Measurements from ENCODE around the gene VTCN1. TPM values are rescaled to one million over a fixed set of nuclear protein-coding genes. Genes with fewer than 3 reads are reported as not detected.

Gene VTCN1
- total RNA-seq, 1 donor from 2014 or later = not detected

DNA sequence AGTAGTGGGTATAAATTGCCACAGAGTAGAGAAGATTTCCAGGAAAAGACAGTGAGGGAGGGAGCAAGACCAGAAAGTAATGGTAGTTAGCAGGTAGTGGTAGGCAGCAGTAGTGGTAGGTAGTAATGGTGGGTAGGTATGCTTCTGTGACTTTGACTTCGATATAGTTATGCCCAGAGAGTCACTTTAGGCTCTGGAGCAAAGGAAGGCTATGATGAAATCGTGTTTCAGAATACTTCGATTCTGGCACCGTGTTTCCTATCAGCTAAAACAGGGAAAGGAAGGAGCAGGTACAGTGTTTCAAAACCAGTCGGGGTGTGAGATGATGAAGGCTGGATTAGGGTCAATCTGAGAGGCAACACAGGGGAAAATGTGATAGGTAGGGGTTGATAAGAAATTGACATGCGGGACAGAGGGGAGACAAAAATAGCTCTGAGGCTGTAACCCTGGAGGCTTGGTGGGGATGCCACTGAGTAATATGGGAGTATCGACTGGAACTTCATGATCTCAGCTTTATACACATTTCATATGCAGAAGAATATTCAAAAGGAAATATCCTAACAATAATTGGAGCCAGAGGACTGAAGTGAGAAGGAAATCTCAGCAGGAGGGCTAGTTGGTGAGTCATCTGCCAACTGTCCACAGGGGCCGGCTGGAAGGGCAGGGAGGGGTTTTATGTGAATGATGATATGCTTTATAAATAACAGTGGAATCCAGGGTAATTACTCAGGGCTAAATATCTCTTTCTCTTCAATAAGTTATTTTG lies 64.0 kb downstream of the VTCN1 start:
- H3K9me3 ChIP-seq (replicated peaks) = peaks cover 3% of the 10 kb centered on the region
- intact Hi-C loops (cut with micrococcal nuclease) = no loop called here
- peak overlapping the region; percentile 38 for H3K4me3 ChIP-seq
- TF ChIP-seq, protein P1, sequence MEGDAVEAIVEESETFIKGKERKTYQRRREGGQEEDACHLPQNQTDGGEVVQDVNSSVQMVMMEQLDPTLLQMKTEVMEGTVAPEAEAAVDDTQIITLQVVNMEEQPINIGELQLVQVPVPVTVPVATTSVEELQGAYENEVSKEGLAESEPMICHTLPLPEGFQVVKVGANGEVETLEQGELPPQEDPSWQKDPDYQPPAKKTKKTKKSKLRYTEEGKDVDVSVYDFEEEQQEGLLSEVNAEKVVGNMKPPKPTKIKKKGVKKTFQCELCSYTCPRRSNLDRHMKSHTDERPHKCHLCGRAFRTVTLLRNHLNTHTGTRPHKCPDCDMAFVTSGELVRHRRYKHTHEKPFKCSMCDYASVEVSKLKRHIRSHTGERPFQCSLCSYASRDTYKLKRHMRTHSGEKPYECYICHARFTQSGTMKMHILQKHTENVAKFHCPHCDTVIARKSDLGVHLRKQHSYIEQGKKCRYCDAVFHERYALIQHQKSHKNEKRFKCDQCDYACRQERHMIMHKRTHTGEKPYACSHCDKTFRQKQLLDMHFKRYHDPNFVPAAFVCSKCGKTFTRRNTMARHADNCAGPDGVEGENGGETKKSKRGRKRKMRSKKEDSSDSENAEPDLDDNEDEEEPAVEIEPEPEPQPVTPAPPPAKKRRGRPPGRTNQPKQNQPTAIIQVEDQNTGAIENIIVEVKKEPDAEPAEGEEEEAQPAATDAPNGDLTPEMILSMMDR (IDR thresholded peaks at IDR 0.05; ENCODE audit: borderline replicate concordance) = no peak
- no peak for DNase-seq
- peaks cover 6% of the 10 kb centered on the region for H3K27me3 ChIP-seq (ENCODE audit: low read depth)
- no peaks in the 10 kb centered on the region for H3K36me3 ChIP-seq
- no peak overlapping the region for H3K27ac ChIP-seq (replicated peaks)
- peaks cover 21% of the 10 kb centered on the region for H3K4me1 ChIP-seq

DNA sequence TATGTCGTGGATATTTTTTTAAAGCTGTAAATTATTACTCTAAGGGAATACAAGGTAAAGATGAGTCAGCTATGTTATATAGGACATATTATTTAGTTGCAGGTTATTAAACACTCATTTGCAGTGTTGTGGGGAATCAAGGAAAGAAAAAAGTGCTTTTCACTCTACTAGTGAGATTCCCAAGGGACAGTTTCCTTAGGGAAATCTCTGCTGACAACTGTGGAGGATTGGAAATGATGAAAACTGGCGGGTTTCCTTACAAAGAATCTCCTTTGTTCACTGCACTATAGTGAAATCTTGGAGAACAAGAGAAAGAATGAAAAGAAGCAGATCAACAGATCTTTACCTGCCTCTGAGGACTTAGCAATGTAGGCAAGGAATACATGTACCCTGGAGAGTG lies 64.7 kb downstream of the VTCN1 start:
- Histone ChIP-seq H3K4me1 (peaks cover 21% of the 10 kb centered on the region), H3K4me3 (no peak overlapping the region), H3K27ac (replicated peaks) (no peak overlapping the region), H3K36me3 (no peaks in the 10 kb centered on the region), H3K9me3 (replicated peaks) (no peaks in the 10 kb centered on the region), H3K27me3 (ENCODE audit: low read depth) (peaks cover 6% of the 10 kb centered on the region)
- TF ChIP-seq, protein P1 (IDR thresholded peaks at IDR 0.05; ENCODE audit: borderline replicate concordance) = no peak
- intact Hi-C loops (cut with micrococcal nuclease) = no loop called here
- no peak for DNase-seq

DNA sequence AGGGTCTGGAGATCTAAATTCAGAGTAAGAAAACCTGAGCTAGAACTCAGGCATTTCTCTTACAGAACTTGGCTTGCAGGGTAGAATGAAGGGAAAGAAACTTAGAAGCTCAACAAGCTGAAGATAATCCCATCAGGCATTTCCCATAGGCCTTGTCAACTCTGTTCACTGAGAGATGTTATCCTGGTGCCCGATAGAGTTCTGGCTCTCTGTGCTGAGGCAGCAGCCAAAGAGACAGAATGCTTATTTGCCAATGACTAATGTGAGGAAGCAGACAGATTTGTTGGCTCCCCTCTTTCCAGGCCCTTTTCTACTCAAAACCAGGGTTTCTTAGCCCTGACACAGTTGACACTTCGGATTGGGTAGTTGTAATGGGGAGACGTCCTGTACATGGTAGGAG lies 66.9 kb downstream of the VTCN1 start:
- Histone ChIP-seq H3K36me3 (no peaks in the 10 kb centered on the region), H3K27me3 (ENCODE audit: low read depth) (peaks cover 6% of the 10 kb centered on the region), H3K9me3 (replicated peaks) (no peaks in the 10 kb centered on the region), H3K4me3 (no peak overlapping the region), H3K27ac (replicated peaks) (no peak overlapping the region), H3K4me1 (peaks cover 21% of the 10 kb centered on the region)
- intact Hi-C loops (cut with micrococcal nuclease) = no loop called here
- TF ChIP-seq, protein P1 (IDR thresholded peaks at IDR 0.05; ENCODE audit: borderline replicate concordance) = no peak
- no peak for DNase-seq

DNA sequence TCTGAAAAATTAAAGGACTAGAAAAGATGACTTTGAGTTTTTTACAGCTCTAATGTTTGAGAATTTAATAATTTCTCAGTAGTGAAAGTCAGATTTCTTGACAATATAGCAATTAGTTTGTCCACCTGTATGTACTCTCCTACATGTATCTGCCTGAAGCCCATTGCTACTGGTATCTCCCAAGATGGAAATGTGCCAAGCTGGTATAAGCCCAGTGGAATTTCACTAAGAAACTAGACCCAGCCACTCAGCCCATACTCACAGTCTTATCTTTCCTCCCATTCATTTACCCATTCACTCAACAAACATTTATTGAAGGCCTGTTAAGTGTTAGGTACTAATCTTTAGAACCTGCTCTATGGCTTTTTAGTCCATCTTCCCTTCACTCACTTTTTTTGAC lies 67.6 kb downstream of the VTCN1 start:
- no peaks in the 10 kb centered on the region for H3K9me3 ChIP-seq (replicated peaks)
- DNase-seq = no peak
- peaks cover 6% of the 10 kb centered on the region for H3K27me3 ChIP-seq (ENCODE audit: low read depth)
- no peak overlapping the region for H3K27ac ChIP-seq (replicated peaks)
- H3K36me3 ChIP-seq = no peaks in the 10 kb centered on the region
- peaks cover 20% of the 10 kb centered on the region for H3K4me1 ChIP-seq
- TF ChIP-seq, protein P1 (IDR thresholded peaks at IDR 0.05; ENCODE audit: borderline replicate concordance) = no peak
- intact Hi-C loops (cut with micrococcal nuclease) = no loop called here
- H3K4me3 ChIP-seq = no peak overlapping the region

DNA sequence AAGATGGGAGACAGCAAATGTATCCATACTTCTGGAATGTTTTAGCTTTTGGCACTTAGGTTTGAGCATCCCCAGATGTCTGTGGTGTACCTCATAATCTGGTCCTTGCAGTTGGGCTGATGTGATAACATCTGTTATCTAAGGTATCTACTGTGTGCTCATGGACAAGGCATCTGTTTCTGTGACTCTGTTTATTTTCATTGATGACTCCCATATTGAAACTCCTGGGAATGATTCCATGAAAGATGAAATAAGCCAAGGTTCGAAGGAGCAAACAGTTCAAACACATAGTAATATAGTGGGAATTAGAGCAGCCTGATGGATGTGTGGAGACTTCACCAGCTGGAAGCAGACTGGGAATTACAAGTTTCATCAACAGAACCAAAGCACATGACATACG lies 68.5 kb downstream of the VTCN1 start:
- TF ChIP-seq, protein P1 (IDR thresholded peaks at IDR 0.05; ENCODE audit: borderline replicate concordance) = no peak
- Histone ChIP-seq H3K27ac (replicated peaks) (no peak overlapping the region), H3K27me3 (ENCODE audit: low read depth) (peaks cover 6% of the 10 kb centered on the region), H3K4me1 (peaks cover 10% of the 10 kb centered on the region), H3K9me3 (replicated peaks) (no peaks in the 10 kb centered on the region), H3K4me3 (no peak overlapping the region), H3K36me3 (no peaks in the 10 kb centered on the region)
- intact Hi-C loops (cut with micrococcal nuclease) = no loop called here
- no peak for DNase-seq

Data from left ventricle myocardium inferior (tissue), 1 donor.